Measurements from ENCODE around the gene C20orf144. TPM values are rescaled to one million over a fixed set of nuclear protein-coding genes. Genes with fewer than 3 reads are reported as not detected.

Gene C20orf144
- total RNA-seq, 2 experiments from 2014 or later: 0.42 to 0.44 TPM

- H3K79me2 ChIP-seq (ENCODE audit: insufficient read depth, low read depth, low read length): no peaks in the 10 kb centered on the region
- intact Hi-C loops (cut with micrococcal nuclease; ENCODE audit: unreplicated experiment): no loop called here
- no peak overlapping the region for H2AFZ ChIP-seq (ENCODE audit: low read length)
- H3K4me1 ChIP-seq (ENCODE audit: insufficient read depth, low read length, poor library complexity, severe bottlenecking): peaks cover 5% of the 10 kb centered on the region
- no peak for DNase-seq (ENCODE audit: low spot score)
- no peak overlapping the region for H3K27ac ChIP-seq (ENCODE audit: low read depth, low read length, poor library complexity, severe bottlenecking)
- no peak overlapping the region for H3K4me2 ChIP-seq (ENCODE audit: low read length)
- H3K9me2 ChIP-seq (ENCODE audit: insufficient read depth, low read length): no peaks in the 10 kb centered on the region
- no peaks in the 10 kb centered on the region for H3K36me3 ChIP-seq (ENCODE audit: insufficient read depth, low read length)
- H3K9me3 ChIP-seq (ENCODE audit: low read length): no peaks in the 10 kb centered on the region
- TF ChIP-seq CTCF (conservative IDR thresholded peaks at IDR 0.05; ENCODE audit: low read length): no peak
- TF ChIP-seq EZH2phosphoT487 (IDR thresholded peaks at IDR 0.05; ENCODE audit: borderline replicate concordance, low read depth, low read length): no peak
- no peaks in the 10 kb centered on the region for H4K20me1 ChIP-seq (ENCODE audit: insufficient read depth, low read length)
- ChIA-PET CTCF (ENCODE audit: unreplicated experiment) (no interaction called here), POLR2A (interaction anchor here (0.6 to 1.3 kb wide), 4 partner anchors 11 to 36 kb away, joined by 3 to 5 read pairs (median 4); no protein-coding TSS in a partner anchor)
- BruUV-seq (replicated peaks): no TSS peak
- no peak overlapping the region for H3K4me3 ChIP-seq (ENCODE audit: low read depth, low read length, poor library complexity, severe bottlenecking)
These were observed 42.2 kb downstream of the C20orf144 start for GRCh38 chr20:33704197-33704924.

- POLR2A ChIA-PET: no interaction called here
- no peak overlapping the region for H2AFZ ChIP-seq (ENCODE audit: low read length)
- no peaks in the 10 kb centered on the region for H3K9me2 ChIP-seq (ENCODE audit: insufficient read depth, low read length)
- DNase-seq (ENCODE audit: low spot score): no peak
- BruUV-seq (replicated peaks): no TSS peak
- no peak overlapping the region for H3K4me3 ChIP-seq (ENCODE audit: low read depth, low read length, poor library complexity, severe bottlenecking)
- H3K4me2 ChIP-seq (ENCODE audit: low read length): no peak overlapping the region
- H3K4me1 ChIP-seq (ENCODE audit: insufficient read depth, low read length, poor library complexity, severe bottlenecking): peaks cover 5% of the 10 kb centered on the region
- no peaks in the 10 kb centered on the region for H3K79me2 ChIP-seq (ENCODE audit: insufficient read depth, low read depth, low read length)
- CTCF ChIA-PET (ENCODE audit: unreplicated experiment): no interaction called here
- intact Hi-C loops (cut with micrococcal nuclease; ENCODE audit: unreplicated experiment): no loop called here
- no peak for TF ChIP-seq EZH2phosphoT487 (IDR thresholded peaks at IDR 0.05; ENCODE audit: borderline replicate concordance, low read depth, low read length)
- TF ChIP-seq CTCF (conservative IDR thresholded peaks at IDR 0.05; ENCODE audit: low read length): no peak
- H4K20me1 ChIP-seq (ENCODE audit: insufficient read depth, low read length): no peaks in the 10 kb centered on the region
- H3K9me3 ChIP-seq (ENCODE audit: low read length): no peaks in the 10 kb centered on the region
- H3K27ac ChIP-seq (ENCODE audit: low read depth, low read length, poor library complexity, severe bottlenecking): no peak overlapping the region
- H3K36me3 ChIP-seq (ENCODE audit: insufficient read depth, low read length): no peaks in the 10 kb centered on the region
These were observed 45.5 kb downstream of the C20orf144 start for GRCh38 chr20:33707668-33708067.

- CTCF ChIA-PET (ENCODE audit: unreplicated experiment): no interaction called here
- Histone ChIP-seq H3K27ac (ENCODE audit: low read depth, low read length, poor library complexity, severe bottlenecking) (no peak overlapping the region), H3K9me3 (ENCODE audit: low read length) (no peaks in the 10 kb centered on the region), H3K79me2 (ENCODE audit: insufficient read depth, low read depth, low read length) (no peaks in the 10 kb centered on the region), H3K36me3 (ENCODE audit: insufficient read depth, low read length) (no peaks in the 10 kb centered on the region), H2AFZ (ENCODE audit: low read length) (no peak overlapping the region), H3K4me2 (ENCODE audit: low read length) (no peak overlapping the region), H3K4me1 (ENCODE audit: insufficient read depth, low read length, poor library complexity, severe bottlenecking) (peaks cover 5% of the 10 kb centered on the region), H3K4me3 (ENCODE audit: low read depth, low read length, poor library complexity, severe bottlenecking) (no peak overlapping the region), H3K9me2 (ENCODE audit: insufficient read depth, low read length) (no peaks in the 10 kb centered on the region), H4K20me1 (ENCODE audit: insufficient read depth, low read length) (no peaks in the 10 kb centered on the region)
- BruUV-seq (replicated peaks): no TSS peak
- intact Hi-C loops (cut with micrococcal nuclease; ENCODE audit: unreplicated experiment): no loop called here
- no peak for TF ChIP-seq CTCF (conservative IDR thresholded peaks at IDR 0.05; ENCODE audit: low read length)
- TF ChIP-seq EZH2phosphoT487 (IDR thresholded peaks at IDR 0.05; ENCODE audit: borderline replicate concordance, low read depth, low read length): no peak
- DNase-seq (ENCODE audit: low spot score): no peak
- POLR2A ChIA-PET: interaction anchor here (0.5 to 0.6 kb wide), 2 partner anchors 16 to 52 kb away, joined by 4 to 5 read pairs; no protein-coding TSS in a partner anchor
These were observed 47.3 kb downstream of the C20orf144 start for GRCh38 chr20:33709398-33709797.
